A549 (cell line): ENCODE measurements around the gene CACNB1. TPM values are rescaled to one million over a fixed set of nuclear protein-coding genes. Genes with fewer than 3 reads are reported as not detected.

Experiments used
- ATAC-seq, 2 experiments: fragments of 200-7000 bp in 1 of 2; fragments of >200 bp in 1 of 2; cut with Nextera tagmentation in 1 of 2; cut with Tn5 transposase in 1 of 2; 3 replicates each; pipeline versions ENCODE4 v1.8.0 to v1.9.1; 2018 to 2020; ENCODE audit warnings: mild to moderate bottlenecking in 1 of 2, moderate library complexity in 1 of 2
- CTCF ChIA-PET: fragments of 300-600 bp; sonication (Branson Sonifier 250); formaldehyde crosslinking; extraction: SDS; loops from one replicate; lab custom pipeline; 2021; ENCODE audit warnings: antibody characterized with exemption, inconsistent platforms; lab: Yijun Ruan, JAX
- POLR2A ChIA-PET: fragments of 350-600 bp; formaldehyde crosslinking; extraction: SDS; loops from one replicate; lab custom pipeline; 2021; ENCODE audit warnings: antibody characterized with exemption, inconsistent platforms; lab: Yijun Ruan, JAX
- DNase-seq, 2 experiments: peaks; one replicate each; pipeline versions ENCODE4 v3.0.0 to v3.0.0-alpha.2; 2011 to 2016; ENCODE audit warnings: low read depth in 1 of 2, low spot score in 1 of 2
- FAIRE-seq: peaks from 2 replicates; lab custom pipeline; 2011; peaks lifted over from hg19 to GRCh38; lab: Jason Lieb, UNC
- H3K27ac ChIP-seq, 2 experiments: fragments of >200 bp; sonication (Bioruptor Twin); formaldehyde crosslinking; 3 replicates each; pipeline ENCODE4 v1.5.1; 2016 to 2017
- H3K4me1 ChIP-seq: fragments of >200 bp; sonication (Bioruptor Twin); formaldehyde crosslinking; 3 replicates; pipeline ENCODE4 v1.6.1; 2016
- H3K4me2 ChIP-seq: fragments of >200 bp; sonication (Bioruptor Twin); formaldehyde crosslinking; 3 replicates; pipeline ENCODE4 v1.6.1; 2016
- H3K4me3 ChIP-seq: fragments of >200 bp; sonication (Bioruptor Twin); formaldehyde crosslinking; 3 replicates; pipeline ENCODE4 v1.5.1; 2016
- H3K9me3 ChIP-seq: fragments of >200 bp; sonication (Bioruptor Twin); formaldehyde crosslinking; 3 replicates; pipeline ENCODE4 v1.6.1; 2016
- BHLHE40 ChIP-seq: IDR thresholded peaks from 2 replicates; pipeline ENCODE4 v1.6.1; 2012; ENCODE audit warnings: low read depth, low read length, inconsistent platforms
- CBX2 ChIP-seq: fragments of 200-600 bp; sonication (generic); IDR thresholded peaks from 2 replicates; pipeline ENCODE4 v1.6.1; 2016; ENCODE audit warnings: low read depth, mild to moderate bottlenecking, borderline replicate concordance
- CEBPB ChIP-seq, 2 experiments: fragments of >200 bp in 1 of 2; sonication (Bioruptor Twin) in 1 of 2; formaldehyde crosslinking in 1 of 2; IDR thresholded peaks; 2 replicates each; pipeline ENCODE4 v1.6.1; 2012 to 2016
- CHD2 ChIP-seq: fragments of 150-350 bp; IDR thresholded peaks from 2 replicates; pipeline ENCODE4 v1.6.1; 2014; ENCODE audit warnings: low read length; ENCODE audit not compliant: partially characterized antibody
- EHF ChIP-seq: fragments of 250-450 bp; sonication (Bioruptor Pico); IDR thresholded peaks from 2 replicates; pipeline ENCODE4 v1.5.0; 2020; ENCODE audit warnings: mild to moderate bottlenecking
- ESRRA ChIP-seq: fragments of 150-350 bp; IDR thresholded peaks from 2 replicates; pipeline ENCODE4 v1.6.1; 2014; ENCODE audit warnings: mild to moderate bottlenecking, low read length, borderline replicate concordance
- FOSL2 ChIP-seq, 2 experiments: fragments of 450-650 bp in 1 of 2; fragments of >200 bp in 1 of 2; sonication (Bioruptor Twin) in 1 of 2; formaldehyde crosslinking; IDR thresholded peaks; 2 replicates each; pipeline versions ENCODE4 v1.5.0 to v1.6.1; 2016 to 2020; ENCODE audit warnings: mild to moderate bottlenecking in 1 of 2, moderate library complexity in 1 of 2
- HDAC2 ChIP-seq: fragments of 200-600 bp; sonication (generic); IDR thresholded peaks from 2 replicates; pipeline ENCODE4 v1.6.1; 2016
- HEYL ChIP-seq: fragments of 250-450 bp; sonication (Bioruptor Pico); IDR thresholded peaks from 2 replicates; pipeline ENCODE4 v1.8.0; 2021; ENCODE audit warnings: mild to moderate bottlenecking, moderate library complexity
- HOXB13 ChIP-seq: fragments of 250-450 bp; sonication (Bioruptor Pico); IDR thresholded peaks from 2 replicates; pipeline ENCODE4 v1.5.0; 2020; ENCODE audit warnings: low read depth, mild to moderate bottlenecking, moderate library complexity
- HOXB5 ChIP-seq: fragments of 250-450 bp; sonication (Bioruptor Pico); IDR thresholded peaks from 2 replicates; pipeline ENCODE4 v1.5.0; 2020; ENCODE audit warnings: mild to moderate bottlenecking, moderate library complexity
- JUNB ChIP-seq: fragments of >200 bp; sonication (Bioruptor Twin); formaldehyde crosslinking; IDR thresholded peaks from 2 replicates; pipeline ENCODE4 v1.6.1; 2016
- KDM1A ChIP-seq: fragments of 200-600 bp; sonication (generic); IDR thresholded peaks from 2 replicates; pipeline ENCODE4 v1.6.1; 2016; ENCODE audit warnings: low read depth, mild to moderate bottlenecking
- MAFK ChIP-seq: fragments of 450-650 bp; IDR thresholded peaks from 2 replicates; pipeline ENCODE4 v1.6.1; 2014; ENCODE audit not compliant: partially characterized antibody
- NR3C1 ChIP-seq: fragments of >200 bp; sonication (Bioruptor Twin); formaldehyde crosslinking; IDR thresholded peaks from 3 replicates; pipeline ENCODE4 v1.6.1; 2017
- RARB ChIP-seq: fragments of 250-450 bp; sonication (Bioruptor Pico); IDR thresholded peaks from 2 replicates; pipeline ENCODE4 v1.8.0; 2021; ENCODE audit warnings: mild to moderate bottlenecking, moderate library complexity
- RFX5 ChIP-seq: fragments of 450-650 bp; IDR thresholded peaks from 2 replicates; pipeline ENCODE4 v1.7.1; 2014; ENCODE audit warnings: antibody characterized with exemption, mild to moderate bottlenecking, moderate library complexity
- SMC3 ChIP-seq: fragments of >200 bp; sonication (Bioruptor Twin); formaldehyde crosslinking; IDR thresholded peaks from 3 replicates; pipeline ENCODE4 v1.6.1; 2018; ENCODE audit warnings: inconsistent platforms
- SREBF2 ChIP-seq: fragments of 450-650 bp; IDR thresholded peaks from 2 replicates; pipeline ENCODE4 v1.6.1; 2014; ENCODE audit warnings: mild to moderate bottlenecking, moderate library complexity
- ZC3H11A ChIP-seq: fragments of 450-650 bp; IDR thresholded peaks from 2 replicates; pipeline ENCODE4 v1.6.1; 2014; ENCODE audit warnings: antibody characterized with exemption, mild to moderate bottlenecking
- ZFP36 ChIP-seq: fragments of 450-650 bp; IDR thresholded peaks from 2 replicates; pipeline ENCODE4 v1.6.1; 2014; ENCODE audit warnings: borderline replicate concordance; ENCODE audit not compliant: partially characterized antibody
- WGBS: methylation state at CpG from one replicate; pipeline ENCODE4 v1.1.6; 2017; ENCODE audit errors: missing lambda C conversion rate; 5-methylcytosine and 5-hydroxymethylcytosine counted together
- polyA plus RNA-seq, 4 experiments: library from polyadenylated mRNA; depleted of rRNA in 3 of 4; stranded (reverse); fragments of >200 nt; fragmentation: RNase III in 1 of 4; extraction: RNeasy Plus Mini Kit Qiagen cat#74134 plus additional on column Dnase treatment in 1 of 4; gene quantifications; 2 replicates in 3 of 4; 3 replicates in 1 of 4; pipeline ENCODE4 v1.2.3, GENCODE V29; 2011 to 2017
- TF ChIP-seq, protein P1 (sequence below): fragments of >200 bp; sonication (Bioruptor Twin); formaldehyde crosslinking; IDR thresholded peaks from 3 replicates; pipeline ENCODE4 v1.5.1; 2016
- TF ChIP-seq, protein P2 (sequence below): fragments of 450-650 bp; IDR thresholded peaks from 2 replicates; pipeline ENCODE4 v1.6.1; 2014; ENCODE audit warnings: antibody characterized with exemption
- TF ChIP-seq, protein P3 (sequence below): IDR thresholded peaks from 2 replicates; pipeline ENCODE4 v1.6.1; 2012
- TF ChIP-seq, protein P4 (sequence below): IDR thresholded peaks from 2 replicates; pipeline ENCODE4 v1.6.1; 2012
- TF ChIP-seq, protein P5 (sequence below): fragments of 250-450 bp; sonication (Bioruptor Pico); IDR thresholded peaks from 2 replicates; pipeline ENCODE4 v1.5.0; 2021; ENCODE audit warnings: mild to moderate bottlenecking, moderate library complexity, borderline replicate concordance

CACNB1 gene
- polyA plus RNA-seq, 2 of the 4 experiments (the other 2 are of a cell fraction): 3.6 to 3.9 TPM

DNA sequence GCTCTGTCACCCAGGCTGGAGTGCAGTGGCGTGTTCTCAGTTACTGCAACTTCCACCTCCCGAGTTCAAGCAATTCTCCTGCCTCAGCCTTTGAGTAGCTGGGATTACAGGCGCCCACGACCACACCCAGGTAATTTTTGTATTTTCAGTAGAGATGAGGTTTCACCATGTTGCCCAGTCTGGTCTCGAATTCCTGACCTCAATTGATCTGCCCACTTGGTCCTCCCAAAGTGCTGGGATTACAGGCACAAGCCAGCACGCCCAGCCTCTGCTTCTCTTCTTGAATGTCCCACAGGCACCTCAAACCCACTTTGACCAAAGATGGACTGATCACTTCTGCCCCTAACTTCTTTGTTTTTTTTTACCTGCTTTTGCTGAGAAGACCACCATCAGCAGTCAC lies 26.9 kb downstream of the CACNB1 start:
- WGBS: 66% methylated on average over 6 of the region's 6 CpGs
- FAIRE-seq (no peak), DNase-seq (no peak), ATAC-seq (no peak)
- H3K4me3 ChIP-seq: no peak overlapping the region
- H3K27ac ChIP-seq: no peak overlapping the region
- no peak overlapping the region for H3K4me2 ChIP-seq
- no peaks in the 10 kb centered on the region for H3K4me1 ChIP-seq
- no peaks in the 10 kb centered on the region for H3K9me3 ChIP-seq
- TF ChIP-seq SREBF2 (no peak), HOXB5 (CRISPR knock-in tag) (no peak), BHLHE40 (no peak), CBX2 (no peak), RARB (CRISPR knock-in tag) (no peak), EHF (CRISPR knock-in tag) (no peak), RFX5 (no peak), ESRRA (no peak), HEYL (no peak), HDAC2 (no peak), CHD2 (no peak), FOSL2 (IDR thresholded peaks at IDR 0.05) (no peak), FOSL2 (CRISPR knock-in tag; IDR thresholded peaks at IDR 0.05) (no peak), SMC3 (no peak), ZFP36 (no peak), MAFK (no peak)
- TF ChIP-seq, protein P1, sequence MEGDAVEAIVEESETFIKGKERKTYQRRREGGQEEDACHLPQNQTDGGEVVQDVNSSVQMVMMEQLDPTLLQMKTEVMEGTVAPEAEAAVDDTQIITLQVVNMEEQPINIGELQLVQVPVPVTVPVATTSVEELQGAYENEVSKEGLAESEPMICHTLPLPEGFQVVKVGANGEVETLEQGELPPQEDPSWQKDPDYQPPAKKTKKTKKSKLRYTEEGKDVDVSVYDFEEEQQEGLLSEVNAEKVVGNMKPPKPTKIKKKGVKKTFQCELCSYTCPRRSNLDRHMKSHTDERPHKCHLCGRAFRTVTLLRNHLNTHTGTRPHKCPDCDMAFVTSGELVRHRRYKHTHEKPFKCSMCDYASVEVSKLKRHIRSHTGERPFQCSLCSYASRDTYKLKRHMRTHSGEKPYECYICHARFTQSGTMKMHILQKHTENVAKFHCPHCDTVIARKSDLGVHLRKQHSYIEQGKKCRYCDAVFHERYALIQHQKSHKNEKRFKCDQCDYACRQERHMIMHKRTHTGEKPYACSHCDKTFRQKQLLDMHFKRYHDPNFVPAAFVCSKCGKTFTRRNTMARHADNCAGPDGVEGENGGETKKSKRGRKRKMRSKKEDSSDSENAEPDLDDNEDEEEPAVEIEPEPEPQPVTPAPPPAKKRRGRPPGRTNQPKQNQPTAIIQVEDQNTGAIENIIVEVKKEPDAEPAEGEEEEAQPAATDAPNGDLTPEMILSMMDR: no peak
- TF ChIP-seq, protein P2, sequence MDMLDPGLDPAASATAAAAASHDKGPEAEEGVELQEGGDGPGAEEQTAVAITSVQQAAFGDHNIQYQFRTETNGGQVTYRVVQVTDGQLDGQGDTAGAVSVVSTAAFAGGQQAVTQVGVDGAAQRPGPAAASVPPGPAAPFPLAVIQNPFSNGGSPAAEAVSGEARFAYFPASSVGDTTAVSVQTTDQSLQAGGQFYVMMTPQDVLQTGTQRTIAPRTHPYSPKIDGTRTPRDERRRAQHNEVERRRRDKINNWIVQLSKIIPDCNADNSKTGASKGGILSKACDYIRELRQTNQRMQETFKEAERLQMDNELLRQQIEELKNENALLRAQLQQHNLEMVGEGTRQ: no peak
- ChIA-PET CTCF (interaction anchor here (0.7 to 30.5 kb wide), 8 partner anchors 12 to 289 kb away, joined by 3 to 612 read pairs (median 6); partner anchors contain the start of genes ARL5C and PLXDC1), POLR2A (no interaction called here)

DNA sequence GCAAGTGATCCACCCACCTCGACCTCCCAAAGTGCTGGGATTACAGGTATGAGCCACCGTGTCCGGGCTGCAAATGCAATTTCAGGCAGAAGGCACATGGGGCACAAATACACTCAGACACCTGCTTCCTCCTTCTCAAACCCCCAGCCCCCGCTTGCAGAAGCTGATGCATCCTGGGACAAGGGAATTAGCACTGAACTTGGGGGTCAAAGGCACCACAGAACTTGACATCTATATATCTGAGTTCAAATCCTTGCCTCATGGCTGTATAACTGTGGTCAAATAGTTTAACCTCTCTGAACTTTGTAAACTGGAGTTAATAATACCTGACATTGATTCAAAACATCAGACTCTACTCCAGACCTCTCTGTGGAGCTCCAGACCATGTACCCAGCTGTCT lies 27.4 kb downstream of the CACNB1 start:
- WGBS: 61% methylated on average over 4 of the region's 4 CpGs
- ChIA-PET CTCF (interaction anchor here (0.7 to 30.5 kb wide), 11 partner anchors 10 to 289 kb away, joined by 3 to 612 read pairs (median 4); partner anchors contain the start of genes ARL5C and PLXDC1), POLR2A (no interaction called here)
- ATAC-seq (no peak), DNase-seq (no peak), FAIRE-seq (no peak)
- Histone ChIP-seq H3K27ac (no peak overlapping the region), H3K9me3 (no peaks in the 10 kb centered on the region), H3K4me1 (no peaks in the 10 kb centered on the region), H3K4me3 (no peak overlapping the region), H3K4me2 (no peak overlapping the region)
- no peak for TF ChIP-seq JUNB
- no peak for TF ChIP-seq HDAC2
- no peak for TF ChIP-seq CEBPB (IDR thresholded peaks at IDR 0.05)
- no peak for TF ChIP-seq ZC3H11A
- TF ChIP-seq HOXB13 (CRISPR knock-in tag): no peak
- TF ChIP-seq, protein P2: no peak
- TF ChIP-seq, protein P3, sequence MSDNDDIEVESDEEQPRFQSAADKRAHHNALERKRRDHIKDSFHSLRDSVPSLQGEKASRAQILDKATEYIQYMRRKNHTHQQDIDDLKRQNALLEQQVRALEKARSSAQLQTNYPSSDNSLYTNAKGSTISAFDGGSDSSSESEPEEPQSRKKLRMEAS: no peak
- TF ChIP-seq, protein P4, sequence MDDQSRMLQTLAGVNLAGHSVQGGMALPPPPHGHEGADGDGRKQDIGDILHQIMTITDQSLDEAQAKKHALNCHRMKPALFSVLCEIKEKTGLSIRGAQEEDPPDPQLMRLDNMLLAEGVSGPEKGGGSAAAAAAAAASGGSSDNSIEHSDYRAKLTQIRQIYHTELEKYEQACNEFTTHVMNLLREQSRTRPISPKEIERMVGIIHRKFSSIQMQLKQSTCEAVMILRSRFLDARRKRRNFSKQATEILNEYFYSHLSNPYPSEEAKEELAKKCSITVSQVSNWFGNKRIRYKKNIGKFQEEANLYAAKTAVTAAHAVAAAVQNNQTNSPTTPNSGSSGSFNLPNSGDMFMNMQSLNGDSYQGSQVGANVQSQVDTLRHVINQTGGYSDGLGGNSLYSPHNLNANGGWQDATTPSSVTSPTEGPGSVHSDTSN: no peak
- no peak for TF ChIP-seq ZFP36
- TF ChIP-seq, protein P5, sequence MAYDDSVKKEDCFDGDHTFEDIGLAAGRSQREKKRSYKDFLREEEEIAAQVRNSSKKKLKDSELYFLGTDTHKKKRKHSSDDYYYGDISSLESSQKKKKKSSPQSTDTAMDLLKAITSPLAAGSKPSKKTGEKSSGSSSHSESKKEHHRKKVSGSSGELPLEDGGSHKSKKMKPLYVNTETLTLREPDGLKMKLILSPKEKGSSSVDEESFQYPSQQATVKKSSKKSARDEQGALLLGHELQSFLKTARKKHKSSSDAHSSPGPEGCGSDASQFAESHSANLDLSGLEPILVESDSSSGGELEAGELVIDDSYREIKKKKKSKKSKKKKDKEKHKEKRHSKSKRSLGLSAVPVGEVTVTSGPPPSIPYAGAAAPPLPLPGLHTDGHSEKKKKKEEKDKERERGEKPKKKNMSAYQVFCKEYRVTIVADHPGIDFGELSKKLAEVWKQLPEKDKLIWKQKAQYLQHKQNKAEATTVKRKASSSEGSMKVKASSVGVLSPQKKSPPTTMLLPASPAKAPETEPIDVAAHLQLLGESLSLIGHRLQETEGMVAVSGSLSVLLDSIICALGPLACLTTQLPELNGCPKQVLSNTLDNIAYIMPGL (CRISPR knock-in tag): no peak
- TF ChIP-seq NR3C1: no peak
- no peak for TF ChIP-seq KDM1A
